ENCODE data around the gene COQ2.

DNA sequence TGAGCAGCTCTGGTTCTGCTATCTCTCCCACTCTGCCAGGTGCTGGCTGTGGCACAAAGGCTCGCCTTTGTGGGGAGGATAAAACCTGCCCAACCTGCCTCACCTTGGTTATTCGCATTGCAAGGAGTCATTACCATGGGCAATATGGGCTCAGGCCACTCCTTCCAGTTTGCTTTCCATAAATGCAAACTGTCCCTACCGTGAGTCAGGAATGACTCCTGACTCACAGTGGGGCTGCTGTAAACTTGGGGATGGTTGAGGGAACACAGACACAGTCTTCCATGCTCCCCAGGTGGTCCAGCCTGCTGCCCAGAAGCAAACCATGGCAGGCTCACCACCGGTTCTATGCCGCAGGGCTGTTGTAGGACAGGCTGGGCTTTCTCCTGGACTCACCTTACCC, 36.1 kb downstream of the COQ2 start:
- TF ChIP-seq, protein P1, sequence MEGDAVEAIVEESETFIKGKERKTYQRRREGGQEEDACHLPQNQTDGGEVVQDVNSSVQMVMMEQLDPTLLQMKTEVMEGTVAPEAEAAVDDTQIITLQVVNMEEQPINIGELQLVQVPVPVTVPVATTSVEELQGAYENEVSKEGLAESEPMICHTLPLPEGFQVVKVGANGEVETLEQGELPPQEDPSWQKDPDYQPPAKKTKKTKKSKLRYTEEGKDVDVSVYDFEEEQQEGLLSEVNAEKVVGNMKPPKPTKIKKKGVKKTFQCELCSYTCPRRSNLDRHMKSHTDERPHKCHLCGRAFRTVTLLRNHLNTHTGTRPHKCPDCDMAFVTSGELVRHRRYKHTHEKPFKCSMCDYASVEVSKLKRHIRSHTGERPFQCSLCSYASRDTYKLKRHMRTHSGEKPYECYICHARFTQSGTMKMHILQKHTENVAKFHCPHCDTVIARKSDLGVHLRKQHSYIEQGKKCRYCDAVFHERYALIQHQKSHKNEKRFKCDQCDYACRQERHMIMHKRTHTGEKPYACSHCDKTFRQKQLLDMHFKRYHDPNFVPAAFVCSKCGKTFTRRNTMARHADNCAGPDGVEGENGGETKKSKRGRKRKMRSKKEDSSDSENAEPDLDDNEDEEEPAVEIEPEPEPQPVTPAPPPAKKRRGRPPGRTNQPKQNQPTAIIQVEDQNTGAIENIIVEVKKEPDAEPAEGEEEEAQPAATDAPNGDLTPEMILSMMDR (conservative IDR thresholded peaks at IDR 0.05; ENCODE audit: low read length), result no peak
- no peak for TF ChIP-seq EZH2phosphoT487 (IDR thresholded peaks at IDR 0.05; ENCODE audit: borderline replicate concordance, low read depth, low read length)
